Urinary bladder (tissue), 4 donors: ENCODE measurements around the gene RPS8. TPM values are rescaled to one million over a fixed set of nuclear protein-coding genes. Genes with fewer than 3 reads are reported as not detected.
A peak's percentile ranks its signal among the peaks of the same experiment; 100 is the strongest.
"Not testable (repeated sequence)": the region's sequence is repeated elsewhere in the genome, so short reads cannot be mapped to it uniquely, and the experiment has no call there.

Experiments
- DNase-seq: peaks from one replicate; pipeline ENCODE4 v3.0.0-alpha.2; 2015; ENCODE audit errors: extremely low spot score
- H3K27ac ChIP-seq: one replicate; pipeline ENCODE4 v1.5.1; 2013; ENCODE audit warnings: low read depth, mild to moderate bottlenecking, moderate library complexity
- H3K36me3 ChIP-seq: one replicate; pipeline ENCODE4 v1.6.1; 2013; ENCODE audit warnings: mild to moderate bottlenecking, moderate library complexity; ENCODE audit not compliant: insufficient read depth
- H3K4me1 ChIP-seq: one replicate; pipeline ENCODE4 v1.6.1; 2013; ENCODE audit warnings: mild to moderate bottlenecking, moderate library complexity; ENCODE audit not compliant: insufficient read depth
- H3K4me3 ChIP-seq: one replicate; pipeline ENCODE4 v1.5.1; 2013; ENCODE audit warnings: low read depth, low read length
- WGBS: extraction: QIAGEN DNeasy Blood & Tissue Kit; methylation state at CpG from one replicate; pipeline ENCODE4 v1.1.7; 2013; 5-methylcytosine and 5-hydroxymethylcytosine counted together
- polyA plus RNA-seq: library from polyadenylated mRNA; stranded (reverse); fragments of 200-250 nt; gene quantifications from one replicate; pipeline ENCODE4 v1.2.3, GENCODE V29; 2013
- total RNA-seq: library from RNA; depleted of rRNA; stranded (reverse); fragments of >200 nt; gene quantifications from one replicate; pipeline ENCODE4 v1.2.3, GENCODE V29; 2014
- donor health status: healthy with polysubstance abuse.
- donor health status: healthy.

Gene RPS8
- total and polyA plus RNA-seq, 2 donors: 1,711 to 2,358 TPM

DNA sequence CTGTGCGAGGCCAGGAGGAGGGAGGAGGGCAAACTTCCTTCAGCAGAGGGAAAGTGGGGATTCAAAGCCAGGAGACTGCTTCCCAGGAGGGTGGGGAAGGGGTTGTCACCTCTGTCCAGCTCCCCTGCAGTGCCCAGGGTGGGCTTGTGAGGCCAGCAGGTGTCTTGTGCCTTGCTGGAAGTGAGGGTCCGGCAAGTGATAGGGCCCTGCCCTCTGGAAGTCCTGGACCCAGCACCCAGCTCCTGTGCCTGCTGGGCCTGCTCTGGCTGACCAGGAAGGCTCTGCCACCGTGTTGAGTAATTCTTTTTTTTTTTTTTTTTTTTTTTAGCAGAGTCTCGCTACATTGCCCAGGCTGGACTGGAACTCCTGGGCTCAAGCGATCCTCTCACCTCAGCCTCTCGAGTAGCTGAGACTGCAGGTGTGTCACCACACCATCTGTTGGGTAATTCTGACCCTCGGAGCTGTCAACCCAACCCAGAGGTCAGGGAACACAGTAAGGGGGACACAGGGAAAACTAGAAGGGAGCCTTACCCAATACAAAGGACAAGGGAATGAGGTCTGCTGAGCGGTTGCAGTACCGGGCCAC lies 11.6 kb downstream of the RPS8 start:
- H3K4me3 ChIP-seq: no peak overlapping the region
- H3K4me1 ChIP-seq: no peaks in the 10 kb centered on the region
- H3K36me3 ChIP-seq: no peaks in the 10 kb centered on the region
- DNase-seq: no peak
- 80% methylated on average over 9 of the region's 9 CpGs for WGBS
- peak overlapping the region; percentile 40 for H3K27ac ChIP-seq

- Histone ChIP-seq H3K4me3 (no peak overlapping the region), H3K27ac (no peak overlapping the region), H3K4me1 (no peaks in the 10 kb centered on the region), H3K36me3 (no peaks in the 10 kb centered on the region)
- WGBS: 93% methylated on average over 10 of the region's 10 CpGs
- no peak for DNase-seq
Measured at GRCh38 chr1:44787506-44787905, 12.2 kb downstream of the RPS8 start.

- 84% methylated on average over 9 of the region's 9 CpGs for WGBS
- DNase-seq: no peak
- no peak within 1 kb of the TSS for H3K27ac ChIP-seq
- H3K4me3 ChIP-seq: no peak within 1 kb of the TSS
- H3K36me3 ChIP-seq: no peaks in the 10 kb centered on the region
- no peaks in the 10 kb centered on the region for H3K4me1 ChIP-seq
Measured at GRCh38 chr1:44788120-44788860, 12.9 kb downstream of the RPS8 start, which contains the start of gene BEST4. BEST4 (minus strand) TSS chr1:44788170; CDS start chr1:44787705, 465 bp downstream.

GRCh38 chr1:44790968-44791801 lies 15.8 kb downstream of the RPS8 start:
- no peak overlapping the region for H3K27ac ChIP-seq
- no peak for DNase-seq
- 61% methylated on average over 7 of the region's 7 CpGs for WGBS

DNA sequence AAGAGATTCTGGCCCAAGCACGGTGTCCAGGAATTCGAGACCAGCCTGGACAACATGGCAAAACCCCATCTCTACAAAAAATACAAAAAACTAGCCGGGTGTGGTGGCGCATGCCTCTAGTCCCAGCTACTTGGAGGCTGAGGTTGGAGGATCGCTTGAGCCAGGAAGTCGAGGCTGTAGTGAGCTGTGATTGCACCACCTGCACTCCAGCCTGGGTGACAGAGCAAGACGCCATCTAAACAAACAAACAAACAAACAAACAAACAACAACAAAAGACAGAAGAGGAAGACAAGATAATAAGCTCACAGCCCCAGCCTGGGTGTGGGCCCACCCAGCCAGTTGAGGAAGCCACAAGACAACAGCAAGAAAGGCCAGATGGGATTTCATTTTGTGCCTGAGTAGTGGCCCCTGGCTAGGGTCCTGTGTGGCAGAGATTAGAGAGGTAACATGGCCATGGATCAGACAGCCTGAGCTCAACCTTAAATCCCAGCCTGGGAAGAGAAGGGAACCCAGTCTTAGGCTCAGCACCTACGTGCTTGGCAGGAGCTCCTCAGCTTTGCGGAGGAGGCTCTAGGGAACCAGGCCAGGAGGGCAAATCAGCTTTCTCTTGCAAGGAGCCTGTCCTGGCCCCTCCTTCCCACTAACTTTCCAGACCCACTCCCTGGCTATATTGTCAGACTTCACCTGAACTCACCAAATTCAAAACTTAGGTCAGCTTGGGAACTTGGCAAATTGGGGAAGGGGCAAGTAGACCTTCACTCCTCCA lies 17.6 kb downstream of the RPS8 start:
- no peak for DNase-seq
- no peaks in the 10 kb centered on the region for H3K36me3 ChIP-seq
- no peak overlapping the region for H3K27ac ChIP-seq
- whole genome bisulfite sequencing: 88% methylated on average over 9 of the region's 9 CpGs
- no peak overlapping the region for H3K4me3 ChIP-seq
- no peaks in the 10 kb centered on the region for H3K4me1 ChIP-seq

More at GRCh38 chr1:44790968-44791801, 15.8 kb downstream of the RPS8 start:
- Histone ChIP-seq H3K4me1 (no peaks in the 10 kb centered on the region), H3K36me3 (no peaks in the 10 kb centered on the region), H3K4me3 (no peak overlapping the region)

GRCh38 chr1:44797886-44798285 lies 22.5 kb downstream of the RPS8 start:
- not testable (repeated sequence) for DNase-seq, H3K27ac ChIP-seq, H3K36me3 ChIP-seq, H3K4me1 ChIP-seq, H3K4me3 ChIP-seq
- 80% methylated on average over 8 of the region's 8 CpGs for WGBS

- DNase-seq: no peak
- no peak overlapping the region for H3K27ac ChIP-seq
- H3K36me3 ChIP-seq: no peaks in the 10 kb centered on the region
- H3K4me3 ChIP-seq: no peak overlapping the region
- 88% methylated on average over 10 of the region's 10 CpGs for WGBS
- H3K4me1 ChIP-seq: no peaks in the 10 kb centered on the region
Measured at GRCh38 chr1:44798481-44799365, 23.4 kb downstream of the RPS8 start.

GRCh38 chr1:44799770-44800584 lies 24.6 kb downstream of the RPS8 start, which contains the start of gene PLK3:
PLK3 (plus strand) TSS chr1:44800377; CDS start chr1:44800464, 87 bp downstream.
- peak; percentile 93 for DNase-seq
- Histone ChIP-seq H3K4me3 (peak within 1 kb of the TSS; percentile 77), H3K4me1 (no peaks in the 10 kb centered on the region), H3K27ac (peak within 1 kb of the TSS; percentile 83), H3K36me3 (no peaks in the 10 kb centered on the region)
- WGBS: under 1% methylated on average over 79 of the region's 79 CpGs

DNA sequence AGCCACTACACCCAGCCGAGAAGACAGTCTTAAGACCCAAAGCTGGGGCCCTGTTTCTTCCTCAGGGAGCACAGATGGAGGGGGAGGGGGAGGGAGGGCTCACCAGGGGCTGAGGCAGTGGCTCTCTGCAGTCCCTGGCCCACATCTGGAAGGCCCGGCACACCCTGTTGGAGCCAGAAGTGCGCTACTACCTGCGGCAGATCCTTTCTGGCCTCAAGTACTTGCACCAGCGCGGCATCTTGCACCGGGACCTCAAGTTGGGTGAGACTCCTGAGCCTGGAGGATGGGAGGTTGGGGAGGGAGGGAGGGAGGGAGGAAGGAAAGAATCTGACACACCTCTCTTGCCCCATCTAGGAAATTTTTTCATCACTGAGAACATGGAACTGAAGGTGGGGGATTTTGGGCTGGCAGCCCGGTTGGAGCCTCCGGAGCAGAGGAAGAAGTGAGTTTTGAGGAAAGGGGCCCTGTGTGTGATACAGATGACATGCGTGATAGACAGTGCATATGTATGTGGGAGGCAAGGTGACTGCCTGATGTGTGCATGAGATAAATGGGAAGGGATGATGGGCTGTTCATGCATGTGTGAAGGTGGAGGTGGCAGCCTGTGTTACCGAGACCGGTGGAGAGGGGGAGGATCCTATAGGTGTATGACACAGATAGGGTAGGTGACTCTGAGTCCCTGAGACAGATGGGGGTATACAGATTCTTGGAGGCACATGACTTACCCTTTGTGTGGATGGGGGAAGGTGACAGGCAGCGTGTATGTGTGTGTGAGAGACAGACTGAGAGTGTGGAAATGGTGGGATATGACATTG lies 26.4 kb downstream of the RPS8 start:
- Histone ChIP-seq H3K4me3 (peak overlapping the region; percentile 5), H3K4me1 (no peaks in the 10 kb centered on the region), H3K36me3 (no peaks in the 10 kb centered on the region), H3K27ac (peak overlapping the region; percentile 53)
- 69% methylated on average over 13 of the region's 13 CpGs for WGBS
- DNase-seq: no peak

GRCh38 chr1:44802306-44803061 lies 27.1 kb downstream of the RPS8 start:
- 85% methylated on average over 13 of the region's 13 CpGs for WGBS
- DNase-seq: no peak
- no peak overlapping the region for H3K27ac ChIP-seq
- no peaks in the 10 kb centered on the region for H3K36me3 ChIP-seq
- H3K4me1 ChIP-seq: no peaks in the 10 kb centered on the region
- H3K4me3 ChIP-seq: no peak overlapping the region

DNA sequence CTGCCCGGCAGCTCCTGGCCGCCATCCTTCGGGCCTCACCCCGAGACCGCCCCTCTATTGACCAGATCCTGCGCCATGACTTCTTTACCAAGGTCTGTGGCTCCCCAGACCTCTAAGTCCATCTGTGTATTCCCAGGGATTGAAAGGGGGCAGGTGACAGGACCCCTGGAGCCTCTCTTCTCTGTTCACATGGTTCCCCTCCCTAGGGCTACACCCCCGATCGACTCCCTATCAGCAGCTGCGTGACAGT lies 27.6 kb downstream of the RPS8 start:
- Histone ChIP-seq H3K36me3 (no peaks in the 10 kb centered on the region), H3K27ac (no peak overlapping the region), H3K4me1 (no peaks in the 10 kb centered on the region), H3K4me3 (no peak overlapping the region)
- WGBS: 93% methylated on average over 9 of the region's 9 CpGs
- no peak for DNase-seq
